H9 (cell line): ENCODE measurements around the gene DNMT3L. TPM values are rescaled to one million over a fixed set of nuclear protein-coding genes. Genes with fewer than 3 reads are reported as not detected.
"Not testable (repeated sequence)": the region's sequence is repeated elsewhere in the genome, so short reads cannot be mapped to it uniquely, and the experiment has no call there.

Experiments used
- DNase-seq: peaks from one replicate; pipeline ENCODE4 v3.0.0-alpha.2; 2017
- H2AFZ ChIP-seq: one replicate; pipeline ENCODE4 v1.6.1; 2013; ENCODE audit warnings: mild to moderate bottlenecking, low read length, control low read depth, moderate library complexity
- H2AK5ac ChIP-seq: 2 replicates; pipeline ENCODE4 v1.6.1; 2013; ENCODE audit warnings: low read length, control low read depth, mixed read lengths; ENCODE audit not compliant: insufficient read length
- H2BK120ac ChIP-seq: one replicate; pipeline ENCODE4 v1.6.1; 2013; ENCODE audit warnings: low read depth, mild to moderate bottlenecking, low read length, control low read depth, inconsistent platforms; ENCODE audit not compliant: poor library complexity, severe bottlenecking
- H2BK12ac ChIP-seq: 2 replicates; pipeline ENCODE4 v1.6.1; 2013; ENCODE audit warnings: low read length, control low read depth, mixed read lengths, low read depth; ENCODE audit not compliant: insufficient read length
- H2BK15ac ChIP-seq: 2 replicates; pipeline ENCODE4 v1.6.1; 2013; ENCODE audit warnings: low read depth, low read length, control low read depth
- H2BK20ac ChIP-seq: one replicate; pipeline ENCODE4 v1.6.1; 2013; ENCODE audit warnings: low read depth, mild to moderate bottlenecking, low read length, control low read depth, inconsistent platforms; ENCODE audit not compliant: poor library complexity, severe bottlenecking
- H2BK5ac ChIP-seq: 2 replicates; pipeline ENCODE4 v1.6.1; 2013; ENCODE audit warnings: low read length, control low read depth, mixed read lengths; ENCODE audit not compliant: insufficient read length
- H3K14ac ChIP-seq: 2 replicates; pipeline ENCODE4 v1.6.1; 2013; ENCODE audit warnings: low read length, control low read depth; ENCODE audit not compliant: insufficient read depth
- H3K18ac ChIP-seq: 2 replicates; pipeline ENCODE4 v1.6.1; 2013; ENCODE audit warnings: low read depth, mild to moderate bottlenecking, mixed read lengths, low read length, control low read depth; ENCODE audit not compliant: insufficient read length
- H3K23ac ChIP-seq: 2 replicates; pipeline ENCODE4 v1.6.1; 2013; ENCODE audit warnings: low read length, control low read depth, mixed read lengths, low read depth; ENCODE audit not compliant: insufficient read length
- H3K23me2 ChIP-seq: 2 replicates; pipeline ENCODE4 v1.6.1; 2013; ENCODE audit warnings: low read depth, mild to moderate bottlenecking, mixed read lengths, low read length, control low read depth; ENCODE audit not compliant: insufficient read length, poor library complexity, severe bottlenecking
- H3K27ac ChIP-seq: 2 replicates; pipeline ENCODE4 v1.5.1; 2013; ENCODE audit warnings: low read length, control low read depth, mixed read lengths, low read depth; ENCODE audit not compliant: insufficient read length
- H3K27me3 ChIP-seq: 2 replicates; pipeline ENCODE4 v1.6.1; 2013; ENCODE audit warnings: low read length, control low read depth, inconsistent platforms; ENCODE audit not compliant: insufficient read depth
- H3K4ac ChIP-seq: 2 replicates; pipeline ENCODE4 v1.6.1; 2013; ENCODE audit warnings: low read depth, mild to moderate bottlenecking, control low read depth, inconsistent platforms, low read length, moderate library complexity
- H3K4me1 ChIP-seq: 2 replicates; pipeline ENCODE4 v1.6.1; 2013; ENCODE audit warnings: low read length, control low read depth, inconsistent platforms; ENCODE audit not compliant: insufficient read depth
- H3K4me2 ChIP-seq: 2 replicates; pipeline ENCODE4 v1.6.1; 2013; ENCODE audit warnings: low read length, control low read depth, mixed read lengths; ENCODE audit not compliant: insufficient read length, insufficient read depth
- H3K56ac ChIP-seq: 2 replicates; pipeline ENCODE4 v1.6.1; 2013; ENCODE audit warnings: low read depth, mild to moderate bottlenecking, mixed read lengths, low read length, control low read depth; ENCODE audit not compliant: insufficient read length
- H3K79me1 ChIP-seq: 2 replicates; pipeline ENCODE4 v1.6.1; 2013; ENCODE audit warnings: low read depth, mild to moderate bottlenecking, moderate library complexity, low read length, control low read depth, inconsistent platforms; ENCODE audit not compliant: insufficient read depth, poor library complexity, severe bottlenecking
- H3K79me2 ChIP-seq: 2 replicates; pipeline ENCODE4 v1.6.1; 2013; ENCODE audit warnings: low read length, control low read depth, inconsistent platforms; ENCODE audit not compliant: insufficient read depth
- H3K9ac ChIP-seq: 2 replicates; pipeline ENCODE4 v1.6.1; 2013; ENCODE audit warnings: low read length, control low read depth, mixed read lengths; ENCODE audit not compliant: insufficient read length; ENCODE audit errors: extremely low read depth
- H3K9me3 ChIP-seq: one replicate; pipeline ENCODE4 v1.6.1; 2013; ENCODE audit warnings: low read depth, low read length, inconsistent platforms; ENCODE audit not compliant: control insufficient read depth
- H3T11ph ChIP-seq: one replicate; pipeline ENCODE4 v1.6.1; 2013; ENCODE audit warnings: mild to moderate bottlenecking, low read length, control low read depth, inconsistent platforms
- H4K20me1 ChIP-seq: one replicate; pipeline ENCODE4 v1.6.1; 2013; ENCODE audit not compliant: control insufficient read depth, insufficient read length, insufficient read depth
- H4K5ac ChIP-seq: 2 replicates; pipeline ENCODE4 v1.6.1; 2013; ENCODE audit warnings: low read depth, mild to moderate bottlenecking, mixed read lengths, low read length, control low read depth; ENCODE audit not compliant: insufficient read length
- H4K8ac ChIP-seq: replicated peaks from 2 replicates; pipeline ENCODE4 v1.6.1; 2013; ENCODE audit warnings: low read length, control low read depth, mixed read lengths, low read depth; ENCODE audit not compliant: insufficient read length
- H4K91ac ChIP-seq: 2 replicates; pipeline ENCODE4 v1.6.1; 2013; ENCODE audit warnings: low read depth, mild to moderate bottlenecking, moderate library complexity, mixed read lengths, low read length, control low read depth; ENCODE audit not compliant: insufficient read length
- H3K27ac Mint-ChIP-seq, 3 experiments: 2 replicates in 2 of 3; 3 replicates in 1 of 3; pipeline ENCODE4 v1.8.0; 2020 to 2021; ENCODE audit warnings: mixed read lengths in 3 of 3, mild to moderate bottlenecking in 1 of 3, moderate library complexity in 1 of 3
- H3K27me3 Mint-ChIP-seq: 2 replicates; pipeline ENCODE4 v1.8.0; 2021; ENCODE audit warnings: low read depth, mild to moderate bottlenecking, moderate library complexity, mixed read lengths
- H3K36me3 Mint-ChIP-seq, 3 experiments: 2 replicates in 2 of 3; 3 replicates in 1 of 3; pipeline ENCODE4 v1.8.0; 2020 to 2021; ENCODE audit warnings: low read depth in 3 of 3, mixed read lengths in 3 of 3; ENCODE audit not compliant: insufficient read depth in 1 of 3
- H3K4me1 Mint-ChIP-seq, 2 experiments: 2 replicates each; pipeline ENCODE4 v1.8.0; 2020; ENCODE audit warnings: mixed read lengths in 2 of 2
- H3K4me3 Mint-ChIP-seq, 2 experiments: 2 replicates in 1 of 2; 3 replicates in 1 of 2; pipeline ENCODE4 v1.8.0; 2020 to 2021; ENCODE audit warnings: mild to moderate bottlenecking in 2 of 2, mixed read lengths in 2 of 2, moderate library complexity in 1 of 2
- H3K9me3 Mint-ChIP-seq, 2 experiments: 2 replicates in 1 of 2; 3 replicates in 1 of 2; pipeline ENCODE4 v1.8.0; 2020; ENCODE audit warnings: mild to moderate bottlenecking in 2 of 2, mixed read lengths in 2 of 2, moderate library complexity in 1 of 2
- WGBS: extraction: QIAGEN DNeasy Blood & Tissue Kit; methylation state at CpG from one replicate; pipeline ENCODE4 v1.1.7; 2013; ENCODE audit warnings: missing lambda C conversion rate, low lambda C conversion rate, mixed read lengths; ENCODE audit not compliant: insufficient read length; ENCODE audit errors: extremely low coverage; 5-methylcytosine and 5-hydroxymethylcytosine counted together
- total RNA-seq: library from RNA; stranded (reverse); gene quantifications from 2 replicates; pipeline ENCODE4 v1.2.1, GENCODE V29; 2021

The DNMT3L gene
- total RNA-seq, 1 experiment from 2014 or later = 0.77 TPM

GRCh38 chr21:44241281-44241680 lies 20.4 kb downstream of the DNMT3L start:
- H3K4ac ChIP-seq, H3K79me2 ChIP-seq, H4K91ac ChIP-seq, H4K20me1 ChIP-seq, H2BK20ac ChIP-seq, H3K4me1 ChIP-seq, H3K23me2 ChIP-seq, H3K4me3 Mint-ChIP-seq, H4K8ac ChIP-seq, H3T11ph ChIP-seq, H3K56ac ChIP-seq, H3K14ac ChIP-seq, H3K27ac ChIP-seq, H2AK5ac ChIP-seq, H3K27me3 ChIP-seq, H3K27me3 Mint-ChIP-seq, H3K4me1 Mint-ChIP-seq, H2AFZ ChIP-seq, H3K79me1 ChIP-seq, H2BK5ac ChIP-seq, H3K4me2 ChIP-seq, H3K9me3 ChIP-seq, H3K23ac ChIP-seq, H3K9me3 Mint-ChIP-seq, H3K36me3 Mint-ChIP-seq, DNase-seq, H2BK15ac ChIP-seq, H3K9ac ChIP-seq, H3K27ac Mint-ChIP-seq, H3K18ac ChIP-seq, H2BK12ac ChIP-seq, H4K5ac ChIP-seq, H2BK120ac ChIP-seq: not testable (repeated sequence)
- no CpG with 5 or more reads among the region's 27 CpGs for WGBS

- H3K79me2 ChIP-seq, H3K18ac ChIP-seq, H3K9ac ChIP-seq, H4K20me1 ChIP-seq, H2BK12ac ChIP-seq, H3K4me1 Mint-ChIP-seq, H3K4me2 ChIP-seq, H3K23me2 ChIP-seq, H4K91ac ChIP-seq, H3K4me3 Mint-ChIP-seq, H3K27me3 Mint-ChIP-seq, H2BK5ac ChIP-seq, H3T11ph ChIP-seq, H3K79me1 ChIP-seq, H3K27ac Mint-ChIP-seq, H2BK20ac ChIP-seq, H2BK120ac ChIP-seq, H4K8ac ChIP-seq, H3K14ac ChIP-seq, H2BK15ac ChIP-seq, H3K27me3 ChIP-seq, DNase-seq, H3K9me3 ChIP-seq, H3K9me3 Mint-ChIP-seq, H2AK5ac ChIP-seq, H3K4ac ChIP-seq, H4K5ac ChIP-seq, H2AFZ ChIP-seq, H3K56ac ChIP-seq, H3K23ac ChIP-seq, H3K4me1 ChIP-seq, H3K27ac ChIP-seq, H3K36me3 Mint-ChIP-seq: not testable (repeated sequence)
- no CpG with 5 or more reads among the region's 53 CpGs for WGBS
Measured at GRCh38 chr21:44240842-44241241, 20.9 kb downstream of the DNMT3L start, which contains the start of gene ICOSLG. Gene ICOSLG, minus strand, starts transcription at chr21:44240943. Its CDS starts 126 bp downstream, at chr21:44240817.
